A549 treated with Hydrocortisone at 1 μM for 4 hours (cell line): ENCODE measurements around the gene WSB1. TPM values are rescaled to one million over a fixed set of nuclear protein-coding genes. Genes with fewer than 3 reads are reported as not detected.

Experiments used
- total RNA-seq: library from RNA; stranded (reverse); fragments of 200-300 nt; extraction: Qiagen RNA extraction; gene quantifications from 5 replicates; pipeline ENCODE4 v1.2.3, GENCODE V29; 2022

The WSB1 gene
- 62.8 to 75.9 TPM (median 75.3 TPM) in 5 replicates for total RNA-seq

DNA sequence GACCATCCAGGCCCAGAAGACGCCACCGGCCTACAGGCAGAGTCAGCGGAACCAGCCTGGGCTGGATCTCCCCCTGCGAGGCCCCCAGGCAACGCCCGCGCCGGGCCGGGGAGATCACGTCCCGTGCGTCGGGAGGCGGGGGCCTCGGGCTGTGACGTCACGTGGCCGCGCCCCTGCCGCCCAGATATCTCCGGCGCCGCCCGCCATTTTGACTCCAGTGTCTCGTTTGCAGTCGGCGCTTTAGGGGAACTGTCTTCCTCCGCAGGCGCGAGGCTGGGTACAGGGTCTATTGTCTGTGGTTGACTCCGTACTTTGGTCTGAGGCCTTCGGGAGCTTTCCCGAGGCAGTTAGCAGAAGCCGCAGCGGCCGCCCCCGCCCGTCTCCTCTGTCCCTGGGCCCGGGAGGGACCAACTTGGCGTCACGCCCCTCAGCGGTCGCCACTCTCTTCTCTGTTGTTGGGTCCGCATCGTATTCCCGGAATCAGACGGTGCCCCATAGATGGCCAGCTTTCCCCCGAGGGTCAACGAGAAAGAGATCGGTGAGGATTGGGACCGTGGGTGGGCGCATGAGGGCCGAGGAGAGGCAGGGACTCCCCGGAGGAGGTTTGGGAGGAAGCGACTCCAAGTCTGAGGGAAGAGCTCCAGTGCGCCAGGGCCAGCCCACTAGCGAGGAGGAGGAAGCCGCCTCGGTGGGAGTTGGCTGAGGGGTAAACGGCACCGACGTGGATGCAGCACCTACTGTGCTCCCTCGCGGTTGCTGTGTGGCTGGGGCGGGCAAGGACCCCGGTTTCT is at the start of gene WSB1:
Gene WSB1 (plus strand): TSS at position 217 of the 791 bp plus-strand sequence. CDS start 282 bp downstream, at position 499.

Other genes with a start within 250 kb of the WSB1 start
- 12.5 to 17.3 TPM (median 14.3 TPM) in 5 replicates for gene KSR1, start 162.3 kb downstream of the WSB1 start, total RNA-seq